Caco-2 (cell line): Measurements from ENCODE around the gene C8G. TPM values are rescaled to one million over a fixed set of nuclear protein-coding genes. Genes with fewer than 3 reads are reported as not detected.

ENCODE experiments used
- BruUV-seq: library from RNA; stranded (reverse); fragments of 400-500 nt; replicated peaks from 2 replicates; lab custom pipeline; 2021; lab: Mats Ljungman, UMichigan
- CTCF ChIA-PET: fragments of 300-600 bp; sonication (Branson Sonifier 250); formaldehyde crosslinking; loops from one replicate; lab custom pipeline; 2022; ENCODE audit warnings: antibody characterized with exemption; lab: Charles Lee
- POLR2A ChIA-PET: fragments of 300-600 bp; sonication (Branson Sonifier 250); formaldehyde crosslinking; loops from one replicate; lab custom pipeline; 2022; ENCODE audit warnings: antibody characterized with exemption; lab: Charles Lee
- DNase-seq, 2 experiments: peaks; one replicate each; pipeline versions ENCODE4 v3.0.0 to v3.0.0-alpha.2; 2020 to 2022
- H3K27me3 ChIP-seq: replicated peaks from 2 replicates; pipeline ENCODE4 v1.6.0; 2011; ENCODE audit warnings: low read length; ENCODE audit not compliant: control insufficient read depth, insufficient read depth
- H3K36me3 ChIP-seq: 2 replicates; pipeline ENCODE4 v1.5.1; 2011; ENCODE audit warnings: low read length; ENCODE audit not compliant: control insufficient read depth, insufficient read depth
- H3K4me1 ChIP-seq: fragments of 250-450 bp; sonication (Bioruptor Pico); 2 replicates; pipeline ENCODE4 v1.5.1; 2020; ENCODE audit warnings: mild to moderate bottlenecking
- H3K4me3 ChIP-seq: 2 replicates; pipeline ENCODE4 v1.5.1; 2011; ENCODE audit warnings: low read depth, mild to moderate bottlenecking, control low read depth, low read length
- H3K9me3 ChIP-seq: fragments of 250-450 bp; sonication (Bioruptor Pico); 2 replicates; pipeline ENCODE4 v1.5.1; 2020; ENCODE audit warnings: mild to moderate bottlenecking, moderate library complexity
- H3K27ac Mint-ChIP-seq: one replicate; pipeline ENCODE4 v1.8.0; 2022; ENCODE audit warnings: mixed read lengths; ENCODE audit not compliant: unreplicated experiment
- H3K27me3 Mint-ChIP-seq: one replicate; pipeline ENCODE4 v1.8.0; 2022; ENCODE audit warnings: mixed read lengths; ENCODE audit not compliant: insufficient read depth, unreplicated experiment
- H3K36me3 Mint-ChIP-seq: one replicate; pipeline ENCODE4 v1.8.0; 2022; ENCODE audit warnings: mild to moderate bottlenecking, mixed read lengths; ENCODE audit not compliant: insufficient read depth, unreplicated experiment
- H3K4me1 Mint-ChIP-seq: one replicate; pipeline ENCODE4 v1.8.0; 2022; ENCODE audit warnings: low read depth, mixed read lengths; ENCODE audit not compliant: unreplicated experiment
- H3K4me3 Mint-ChIP-seq: one replicate; pipeline ENCODE4 v1.8.0; 2022; ENCODE audit warnings: mild to moderate bottlenecking, moderate library complexity, mixed read lengths; ENCODE audit not compliant: unreplicated experiment
- H3K9me3 Mint-ChIP-seq: one replicate; pipeline ENCODE4 v1.8.0; 2022; ENCODE audit warnings: mixed read lengths; ENCODE audit not compliant: unreplicated experiment
- CTCF ChIP-seq, 2 experiments: fragments of 200-600 bp in 1 of 2; IDR thresholded peaks; 1 replicate in 1 of 2; 2 replicates in 1 of 2; pipeline versions ENCODE4 v1.5.1 to v1.8.0; 2011 to 2022; ENCODE audit warnings: antibody characterized with exemption in 1 of 2, control low read depth in 1 of 2, inconsistent platforms in 1 of 2, low read depth in 1 of 2, low read length in 1 of 2, mild to moderate bottlenecking in 1 of 2, moderate library complexity in 1 of 2; ENCODE audit not compliant: insufficient read depth in 1 of 2, severe bottlenecking in 1 of 2, unreplicated experiment in 1 of 2
- intact Hi-C: fragments of 100-400 bp; cut with micrococcal nuclease; formaldehyde crosslinking; loops from one replicate; pipeline ENCODE4 v1.10.0; 2022; ENCODE audit not compliant: unreplicated experiment
- total RNA-seq: library from RNA; stranded (reverse); gene quantifications from 2 replicates; pipeline ENCODE4 v1.2.3, GENCODE V29; 2022

Gene C8G
- total RNA-seq, 1 experiment from 2014 or later: 0.77 TPM

DNA sequence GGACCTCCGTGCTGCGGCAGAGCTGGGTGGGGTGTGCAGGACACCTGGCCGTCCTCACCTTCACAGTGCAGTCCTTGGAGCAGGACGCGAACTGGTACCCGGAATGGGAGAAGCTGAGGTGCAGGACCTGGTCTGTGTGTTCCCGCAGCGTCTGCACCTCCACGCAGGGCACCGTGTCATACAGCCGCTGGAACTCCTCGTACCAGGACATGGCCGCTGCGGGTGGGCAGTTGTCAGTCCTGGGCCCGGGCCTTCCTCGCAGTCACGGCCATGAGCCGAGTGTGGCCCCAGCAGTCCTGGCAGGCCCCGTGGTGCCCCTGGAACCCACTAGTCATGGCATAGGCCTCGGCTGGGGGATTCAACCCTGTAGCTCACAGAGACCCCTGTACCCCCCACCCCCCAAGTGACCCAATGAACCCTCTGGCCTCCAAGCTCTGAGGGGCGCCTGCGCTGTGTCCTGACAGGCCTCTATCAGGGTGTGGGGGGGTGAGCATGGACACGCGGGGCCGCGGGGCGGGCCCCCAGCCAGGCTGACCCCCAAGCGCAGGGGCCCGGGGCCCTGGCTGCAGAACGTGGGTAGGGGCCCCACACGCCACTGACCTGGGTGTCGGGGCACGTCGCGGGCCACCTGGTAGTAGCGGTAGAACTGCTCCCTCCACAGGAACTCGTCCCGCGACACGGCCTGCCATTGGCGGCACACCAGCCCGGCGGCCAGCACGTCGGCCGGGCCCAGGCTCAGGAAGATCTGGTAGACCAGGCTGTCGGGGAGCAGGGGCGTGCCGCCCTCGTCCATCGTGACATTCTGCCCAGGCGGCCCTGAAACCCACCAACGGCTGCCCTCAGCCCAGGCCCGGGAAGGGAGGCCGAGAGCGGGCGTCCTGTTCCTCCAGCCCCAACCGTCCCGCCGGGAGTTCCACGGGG lies 1.5 kb upstream of the C8G start:
- no peak for TF ChIP-seq CTCF (IDR thresholded peaks at IDR 0.05; ENCODE audit: insufficient read depth in 1 of 2, low read depth in 1 of 2, low read length in 1 of 2, severe bottlenecking in 1 of 2, unreplicated experiment in 1 of 2)
- no peaks in the 10 kb centered on the region for H3K27me3 ChIP-seq
- peaks cover 1% of the 10 kb centered on the region; the same call in 1 of the 2 replicates for H3K36me3 ChIP-seq
- intact Hi-C loops: loop anchor here (10.0 kb wide), 1 partner anchor 99 kb away; the partner anchor contains the start of genes AJM1 and PHPT1
- H3K9me3 Mint-ChIP-seq: no peaks in the 10 kb centered on the region
- no TSS peak for BruUV-seq
- POLR2A ChIA-PET: no interaction called here
- CTCF ChIA-PET: interaction anchor here (0.6 to 1.0 kb wide), 2 partner anchors 48 to 86 kb away, joined by 3 to 5 read pairs; no protein-coding TSS in a partner anchor
- H3K9me3 ChIP-seq: no peaks in the 10 kb centered on the region
- peaks cover 66% of the 10 kb centered on the region for H3K36me3 Mint-ChIP-seq
- H3K4me3 ChIP-seq: peak overlapping the region; percentile 59
- H3K27ac Mint-ChIP-seq: peak overlapping the region; percentile 48
- no peaks in the 10 kb centered on the region for H3K4me1 Mint-ChIP-seq
- H3K4me1 ChIP-seq: peaks cover 38% of the 10 kb centered on the region
- DNase-seq: peak; percentile 44 to 50
- H3K27me3 Mint-ChIP-seq: no peaks in the 10 kb centered on the region
- H3K4me3 Mint-ChIP-seq: peak overlapping the region; percentile 71

GRCh38 chr9:136944212-136944518 lies 878 bp upstream of the C8G start:
- Histone ChIP-seq H3K27me3 (no peaks in the 10 kb centered on the region), H3K4me1 (peaks cover 44% of the 10 kb centered on the region), H3K4me3 (peak overlapping the region; percentile 59), H3K36me3 (peaks cover 1% of the 10 kb centered on the region; the same call in 1 of the 2 replicates), H3K9me3 (no peaks in the 10 kb centered on the region)
- no TSS peak for BruUV-seq
- Mint-ChIP-seq H3K27me3 (no peaks in the 10 kb centered on the region), H3K4me3 (peak overlapping the region; percentile 71), H3K36me3 (peaks cover 60% of the 10 kb centered on the region), H3K27ac (peak overlapping the region; percentile 48), H3K9me3 (no peaks in the 10 kb centered on the region), H3K4me1 (no peaks in the 10 kb centered on the region)
- intact Hi-C loops: loop anchor here (10.0 kb wide), 1 partner anchor 99 kb away; the partner anchor contains the start of genes AJM1 and PHPT1
- no peak for TF ChIP-seq CTCF (IDR thresholded peaks at IDR 0.05; ENCODE audit: insufficient read depth in 1 of 2, low read depth in 1 of 2, low read length in 1 of 2, severe bottlenecking in 1 of 2, unreplicated experiment in 1 of 2)
- peak in 1 of 2 experiments; percentile 72 for DNase-seq
- ChIA-PET POLR2A (no interaction called here), CTCF (interaction anchor here (0.6 to 1.0 kb wide), 3 partner anchors 48 to 85 kb away, joined by 3 to 5 read pairs (median 4); partner anchors contain the start of gene CLIC3)

- Histone ChIP-seq H3K4me3 (no peak overlapping the region), H3K36me3 (no peaks in the 10 kb centered on the region), H3K9me3 (no peaks in the 10 kb centered on the region), H3K27me3 (no peaks in the 10 kb centered on the region), H3K4me1 (peaks cover 48% of the 10 kb centered on the region)
- ChIA-PET POLR2A (no interaction called here), CTCF (interaction anchor here (0.6 kb wide), 1 partner anchor 10 kb away, joined by 3 read pairs; no protein-coding TSS in a partner anchor)
- Mint-ChIP-seq H3K4me1 (no peaks in the 10 kb centered on the region), H3K9me3 (no peaks in the 10 kb centered on the region), H3K27me3 (no peaks in the 10 kb centered on the region), H3K27ac (peak overlapping the region; percentile 39), H3K36me3 (peaks cover 57% of the 10 kb centered on the region), H3K4me3 (peak overlapping the region; percentile 71)
- DNase-seq: no peak
- BruUV-seq: no TSS peak
- intact Hi-C loops: loop anchor here (5.0 to 10.0 kb wide), 2 partner anchors 101 to 158 kb away; partner anchors contain the start of genes AJM1 and PHPT1
- TF ChIP-seq CTCF (IDR thresholded peaks at IDR 0.05; ENCODE audit: insufficient read depth in 1 of 2, low read depth in 1 of 2, low read length in 1 of 2, severe bottlenecking in 1 of 2, unreplicated experiment in 1 of 2): no peak
Observed at GRCh38 chr9:136945333-136946227, 537 bp downstream of the C8G start.
